Activated T-helper 1 cell treated with anti-CD3 and anti-CD28 coated beads, Interleukin-2, amount 50 U/mL, for 16 hours (primary cell): ENCODE data around the gene RRP36.
"Not testable (repeated sequence)": the region's sequence is repeated elsewhere in the genome, so short reads cannot be mapped to it uniquely, and the experiment has no call there.

ENCODE experiments used
- DNase-seq, 2 donors: peaks; one replicate each; pipeline ENCODE4 v3.0.0-alpha.2; 2020; ENCODE audit warnings: low read depth in 1 of 2, low spot score in 1 of 2

The RRP36 gene, protein sequence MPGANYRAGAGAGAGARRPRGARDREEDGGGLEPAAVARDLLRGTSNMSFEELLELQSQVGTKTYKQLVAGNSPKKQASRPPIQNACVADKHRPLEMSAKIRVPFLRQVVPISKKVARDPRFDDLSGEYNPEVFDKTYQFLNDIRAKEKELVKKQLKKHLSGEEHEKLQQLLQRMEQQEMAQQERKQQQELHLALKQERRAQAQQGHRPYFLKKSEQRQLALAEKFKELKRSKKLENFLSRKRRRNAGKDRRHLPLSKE

DNA sequence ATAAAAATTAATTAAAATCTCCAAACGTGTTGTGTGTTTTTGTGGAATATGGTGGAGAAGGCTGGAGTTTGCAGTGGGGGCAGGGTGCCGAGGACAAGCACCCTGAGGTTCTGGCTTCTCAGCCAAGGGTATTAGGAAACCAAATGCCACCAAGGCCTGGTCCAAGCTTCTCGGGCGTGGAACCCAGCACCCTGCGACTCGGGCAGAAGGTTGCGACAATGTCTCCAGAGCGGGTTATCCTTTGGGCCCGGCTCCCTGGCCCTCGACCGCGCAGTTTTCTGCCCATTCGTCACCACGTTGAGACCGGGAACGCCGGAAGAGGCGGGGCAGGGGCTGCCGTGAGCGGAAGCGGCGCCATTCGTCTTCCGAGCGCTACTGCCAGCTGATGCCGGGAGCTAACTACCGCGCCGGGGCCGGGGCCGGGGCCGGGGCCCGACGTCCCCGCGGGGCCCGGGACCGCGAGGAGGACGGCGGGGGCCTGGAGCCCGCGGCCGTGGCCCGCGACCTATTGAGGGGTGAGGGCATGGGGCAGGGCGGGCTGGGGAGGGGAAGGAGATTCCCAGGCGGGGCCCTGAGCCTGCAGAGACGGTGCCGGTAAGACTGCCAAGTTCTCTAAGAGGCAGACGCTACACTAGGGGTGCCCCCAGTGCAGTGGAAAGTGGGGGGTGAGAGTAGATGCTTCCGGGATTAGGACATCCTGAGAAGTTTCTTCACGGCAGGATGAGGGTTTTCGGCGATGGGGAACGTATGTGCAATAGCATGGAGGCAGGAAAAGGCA is at the start of gene RRP36:
Gene RRP36, plus strand, starts transcription at position 354 of the 778 bp plus-strand sequence. Its CDS starts 32 bp downstream, at position 386.
- peak; percentile 33 to 66 for DNase-seq

DNA sequence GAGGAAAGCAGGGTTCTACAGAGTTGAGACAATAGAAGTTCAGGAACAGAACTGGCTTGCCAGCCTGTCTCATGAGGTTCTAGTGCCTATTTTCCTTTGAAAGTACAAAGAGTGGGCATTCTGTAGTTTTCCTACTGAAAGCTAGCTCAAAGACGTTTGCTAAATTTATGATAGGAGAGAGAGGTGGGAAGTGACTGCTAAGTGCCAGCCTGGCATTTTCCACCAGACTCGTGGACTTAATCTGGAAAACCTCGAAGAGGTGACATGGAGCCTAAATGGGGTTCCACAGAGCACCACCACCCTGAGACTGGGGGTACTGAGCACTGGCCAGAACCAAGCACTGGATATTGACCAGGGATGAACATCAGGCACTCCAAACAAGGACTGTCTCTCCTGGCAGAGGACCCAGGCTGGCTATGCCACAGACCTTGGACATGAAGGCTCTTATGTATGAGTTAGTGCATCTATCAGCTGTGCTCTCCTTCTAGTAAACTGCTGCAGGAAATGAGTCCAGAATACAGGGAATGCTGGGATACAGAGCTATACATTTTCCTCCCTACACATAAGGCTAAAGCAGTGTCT is 49.6 kb upstream of the RRP36 start:
- no peak for DNase-seq

DNA sequence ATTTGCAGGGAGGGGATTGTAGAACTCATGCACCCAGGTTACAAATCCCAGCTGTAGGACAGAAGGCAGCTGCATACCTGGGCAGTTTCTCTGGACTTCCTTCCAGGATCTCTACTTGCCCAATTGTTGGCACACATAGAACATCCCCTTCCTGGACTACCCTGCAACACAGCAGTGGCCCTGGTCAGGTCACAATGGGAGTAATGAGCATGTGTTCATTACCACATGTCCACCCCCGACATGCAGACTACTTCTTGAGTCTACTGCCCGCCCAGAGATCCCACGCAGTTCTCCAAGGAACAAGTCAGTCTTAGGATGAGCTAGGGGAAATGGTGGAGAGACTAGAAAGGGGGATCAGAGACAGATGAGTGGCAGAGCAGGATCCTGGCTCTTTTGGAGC is 47.5 kb upstream of the RRP36 start:
- no peak for DNase-seq

DNA sequence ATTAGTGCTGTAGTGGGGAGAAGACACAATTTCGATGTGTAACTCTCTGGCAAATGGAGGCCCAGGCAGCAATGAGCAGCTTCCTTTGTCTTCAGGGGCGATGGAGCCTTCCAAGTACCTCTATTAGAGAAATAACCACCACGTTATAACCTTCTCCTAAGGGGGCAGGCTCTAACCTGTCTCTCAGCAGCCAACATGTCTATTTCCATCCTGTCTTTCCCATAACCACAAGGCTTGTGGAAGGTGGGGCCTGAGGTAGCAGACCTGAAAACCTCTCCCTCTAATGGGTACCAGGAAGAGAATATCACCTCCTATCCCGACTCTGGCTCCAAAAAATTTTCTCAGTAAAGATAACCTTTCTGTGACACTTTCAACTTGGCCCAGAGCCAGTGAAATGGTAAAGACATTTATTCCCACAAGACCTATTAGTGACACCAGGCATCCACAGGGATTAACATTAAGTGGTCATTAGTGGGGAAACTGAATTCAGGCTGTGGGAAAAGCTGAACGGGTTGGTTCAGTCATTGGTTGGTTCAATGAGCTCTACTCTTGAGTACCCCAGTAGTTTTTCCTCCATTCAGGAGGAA is 46.4 kb upstream of the RRP36 start:
- no peak for DNase-seq

DNA sequence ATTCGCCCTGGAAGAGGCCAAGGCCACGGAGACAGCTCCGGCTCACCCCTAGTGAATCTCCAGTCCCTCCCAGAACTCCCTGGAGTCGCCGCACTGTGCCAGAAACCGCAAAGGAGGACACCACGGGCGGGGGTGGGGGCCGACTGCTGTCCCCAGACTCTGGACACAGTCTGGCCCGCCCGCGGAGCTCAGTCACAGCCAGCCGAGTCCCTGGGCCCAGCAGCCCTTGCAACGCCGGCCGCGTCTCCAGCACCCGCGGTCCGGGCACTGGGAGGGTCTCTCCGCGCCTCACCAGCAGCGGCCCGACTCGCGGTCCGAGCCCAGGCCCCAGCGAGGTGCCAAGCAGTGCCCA is 43.0 kb upstream of the RRP36 start:
- DNase-seq: no peak

DNA sequence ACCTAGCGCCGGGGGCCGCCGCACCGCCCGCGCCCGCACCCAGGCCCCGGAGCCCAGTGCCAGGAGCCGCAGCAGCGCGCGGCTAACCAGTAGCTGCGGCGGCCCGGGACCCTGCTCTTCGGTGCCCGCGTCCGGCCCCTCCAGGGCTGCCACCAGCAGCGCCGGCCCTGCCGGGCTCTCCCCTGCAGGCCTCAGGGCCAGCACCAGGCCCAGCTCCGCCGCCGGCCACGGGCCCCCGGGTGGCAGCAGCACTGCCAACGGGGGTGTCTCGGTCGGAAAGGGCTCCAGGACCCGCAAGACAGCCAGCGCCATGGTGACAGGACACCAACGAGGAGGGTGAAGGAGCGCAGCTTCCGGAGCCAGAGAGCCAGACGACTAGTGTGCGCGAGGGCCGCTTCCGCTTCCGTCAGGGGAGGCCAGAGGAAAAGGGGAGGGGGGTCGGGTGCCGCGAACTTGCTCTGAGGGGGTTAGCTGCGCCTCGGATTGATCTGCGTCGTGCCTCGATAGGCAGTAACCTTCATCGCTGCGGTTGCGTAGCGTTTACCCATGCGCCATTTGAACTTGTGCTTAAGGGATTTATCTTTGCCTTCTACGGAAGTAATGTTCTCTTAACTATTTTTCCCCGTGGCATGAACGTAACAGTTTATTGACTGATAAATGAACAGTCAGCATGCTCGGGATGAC is 42.4 kb upstream of the RRP36 start, which contains the start of gene PEX6:
Gene PEX6, minus strand, starts transcription at position 343 of the 684 bp plus-strand sequence. Its CDS starts 31 bp downstream, at position 312.
- DNase-seq: peak; percentile 80 to 91

DNA sequence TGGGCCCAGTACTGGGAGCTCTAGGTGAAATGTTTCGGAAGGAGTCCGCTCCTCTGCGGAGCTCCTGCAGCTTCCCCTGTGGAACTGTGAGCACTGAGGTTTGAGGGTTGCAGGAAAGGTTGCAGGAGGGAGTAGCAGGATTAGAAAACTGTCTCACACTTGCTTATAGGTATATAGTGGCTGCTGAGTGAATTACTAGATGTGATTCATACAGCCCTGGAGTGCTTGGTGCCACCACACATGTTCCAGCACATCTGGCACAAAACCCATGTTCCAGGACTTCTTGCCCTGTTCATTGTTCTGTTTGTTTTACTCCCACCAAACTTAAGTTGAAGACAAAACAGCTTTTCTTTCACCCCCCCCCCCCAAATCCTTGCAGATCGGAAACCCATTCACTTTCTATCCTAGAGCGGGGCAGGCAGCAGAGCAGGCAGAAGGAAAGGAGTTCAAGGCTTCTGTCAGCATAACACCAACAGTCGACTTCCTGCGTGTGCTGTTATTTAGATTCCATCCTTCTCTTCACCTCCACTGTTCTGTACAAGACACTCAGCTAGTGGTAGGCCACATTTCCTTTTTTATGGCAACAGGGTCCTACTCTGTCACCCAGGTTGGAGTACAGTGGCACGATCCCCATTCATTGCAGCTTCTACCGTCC is 41.8 kb upstream of the RRP36 start:
- no peak for DNase-seq

DNA sequence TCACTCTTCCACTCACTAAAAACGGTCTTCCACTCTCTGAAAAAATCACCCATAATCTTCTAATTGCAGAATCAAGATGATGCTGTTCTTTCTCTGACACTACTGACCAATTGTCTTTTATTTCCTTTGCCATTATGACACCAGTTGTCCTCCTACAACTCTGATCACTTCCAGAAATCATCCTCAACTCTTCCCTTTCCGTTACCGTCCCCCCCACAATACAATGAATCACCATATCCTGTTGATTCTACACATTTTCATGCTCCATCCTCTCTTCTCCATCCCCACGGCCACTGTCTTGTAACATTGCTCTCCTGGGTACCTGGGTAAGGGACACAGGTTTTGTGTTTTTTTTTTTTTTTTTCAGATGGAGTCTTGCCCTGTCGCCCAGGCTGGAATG is 39.6 kb upstream of the RRP36 start:
- no peak for DNase-seq

DNA sequence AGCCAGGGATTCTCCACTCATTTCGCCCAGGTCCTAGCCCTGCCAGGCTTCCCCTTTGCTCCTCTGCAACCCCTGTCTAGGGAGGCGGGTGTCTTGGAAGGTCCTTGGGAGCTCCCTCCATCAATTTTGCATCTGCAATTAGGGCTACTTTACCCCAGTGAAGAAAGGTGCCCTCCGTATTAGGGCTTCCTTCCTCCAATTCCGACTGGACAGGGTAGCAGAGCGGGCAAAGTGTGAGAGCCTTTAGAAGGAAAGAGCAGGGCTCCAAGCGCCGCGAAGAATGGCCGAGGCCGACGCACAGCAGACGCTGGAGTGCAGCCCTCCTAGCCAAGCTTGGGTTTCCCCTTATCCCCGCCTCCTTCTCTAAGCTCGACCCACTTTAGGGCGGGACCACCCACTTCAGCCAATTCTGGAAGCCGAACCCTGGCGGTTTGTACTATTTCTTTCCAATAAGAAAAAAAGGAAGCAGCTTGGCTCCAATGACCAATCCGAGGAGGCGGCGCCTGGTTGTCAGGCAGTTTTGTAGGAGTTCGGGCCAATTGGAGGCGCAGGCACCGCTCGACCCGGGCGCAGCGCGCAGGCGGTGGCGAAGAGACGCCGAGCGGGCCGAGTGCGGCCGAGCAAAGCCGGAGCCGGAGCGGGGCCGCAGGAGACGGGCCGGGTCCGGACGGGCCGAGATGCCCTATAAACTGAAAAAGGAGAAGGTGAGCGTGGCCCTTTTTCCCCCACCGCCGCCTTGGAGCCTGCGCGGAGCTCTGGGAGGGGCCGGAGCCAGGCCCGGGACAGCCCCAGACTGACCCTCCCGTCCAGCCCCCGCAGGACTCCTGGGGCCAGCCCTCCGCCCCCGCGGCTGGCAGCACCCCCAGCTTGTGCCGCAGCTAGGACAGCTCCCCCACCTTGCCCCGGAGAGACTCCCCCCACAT is 37.2 kb upstream of the RRP36 start, which contains the start of gene PPP2R5D:
Gene PPP2R5D, plus strand, starts transcription at position 570 of the 923 bp plus-strand sequence. Its CDS starts 108 bp downstream, at position 678.
- peak; percentile 92 to 95 for DNase-seq

DNA sequence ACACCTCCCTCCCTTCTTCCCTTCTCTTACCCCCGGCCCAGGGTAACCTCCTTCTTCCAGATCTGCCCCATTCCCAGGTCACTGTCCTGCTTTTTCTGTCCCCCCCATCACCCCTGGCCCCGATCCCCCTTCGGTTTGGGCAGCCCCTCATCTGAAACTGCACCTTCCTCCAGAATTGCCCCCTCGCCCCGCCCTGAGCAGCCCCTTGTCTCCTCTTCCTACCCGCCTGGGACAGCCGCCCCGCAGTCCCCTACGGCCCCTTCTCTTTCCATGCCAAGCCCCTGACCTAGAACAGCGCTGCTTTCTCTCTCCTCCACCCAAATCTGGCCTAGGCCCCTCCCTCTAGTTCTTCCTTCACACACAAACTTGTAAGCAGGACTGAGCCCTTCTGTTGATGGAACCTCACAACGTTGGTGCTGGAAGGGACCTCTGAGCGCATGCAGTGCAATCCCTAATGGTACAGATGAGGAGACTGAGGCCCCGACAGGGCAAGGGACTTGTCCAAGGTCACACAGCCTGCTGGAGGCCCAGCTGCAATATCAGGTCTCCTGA is 36.4 kb upstream of the RRP36 start:
- DNase-seq: no peak

DNA sequence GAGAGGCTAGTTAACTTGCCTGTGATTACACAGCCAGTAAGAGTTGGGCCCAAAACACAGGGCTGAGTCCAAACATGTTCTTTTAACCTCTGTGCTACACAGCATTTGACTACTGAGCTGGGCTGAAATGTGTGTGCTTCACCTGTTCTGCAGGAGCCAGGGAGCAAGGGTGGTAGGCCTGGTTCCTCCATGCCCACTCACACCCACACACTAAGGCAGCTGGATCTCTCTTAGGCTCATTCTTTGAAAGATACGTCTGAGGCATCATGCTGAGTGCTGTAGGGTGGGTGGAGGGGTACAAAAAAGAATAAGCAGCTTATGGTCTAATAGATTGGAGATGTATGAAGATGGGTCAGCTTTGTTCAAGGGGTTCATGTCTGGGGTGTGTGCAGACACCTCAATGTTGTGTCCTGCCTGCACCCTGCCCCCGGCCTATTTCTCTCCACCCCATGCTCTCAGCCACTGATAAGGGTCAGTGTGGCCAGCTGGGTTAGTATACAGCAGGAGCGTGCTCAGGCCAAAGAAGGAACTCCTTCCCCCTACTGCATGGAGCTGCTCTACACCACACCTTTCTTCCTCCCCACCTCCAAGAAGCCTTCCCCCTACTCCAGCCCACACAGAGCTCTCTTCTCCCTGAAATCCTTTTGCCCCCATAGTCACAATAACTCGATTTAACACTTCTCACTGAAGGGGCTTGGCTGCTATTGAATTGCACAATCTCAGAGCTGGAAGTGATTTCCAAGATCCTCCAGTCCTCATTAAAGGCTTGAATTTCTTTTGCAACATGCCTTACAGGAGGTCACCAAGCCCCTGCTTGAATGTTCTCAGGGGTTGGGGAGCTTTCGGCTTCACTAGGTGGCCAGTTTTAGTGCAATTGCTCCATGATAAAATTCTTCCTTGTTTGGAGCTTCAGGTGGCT is 33.6 kb upstream of the RRP36 start:
- no peak for DNase-seq

DNA sequence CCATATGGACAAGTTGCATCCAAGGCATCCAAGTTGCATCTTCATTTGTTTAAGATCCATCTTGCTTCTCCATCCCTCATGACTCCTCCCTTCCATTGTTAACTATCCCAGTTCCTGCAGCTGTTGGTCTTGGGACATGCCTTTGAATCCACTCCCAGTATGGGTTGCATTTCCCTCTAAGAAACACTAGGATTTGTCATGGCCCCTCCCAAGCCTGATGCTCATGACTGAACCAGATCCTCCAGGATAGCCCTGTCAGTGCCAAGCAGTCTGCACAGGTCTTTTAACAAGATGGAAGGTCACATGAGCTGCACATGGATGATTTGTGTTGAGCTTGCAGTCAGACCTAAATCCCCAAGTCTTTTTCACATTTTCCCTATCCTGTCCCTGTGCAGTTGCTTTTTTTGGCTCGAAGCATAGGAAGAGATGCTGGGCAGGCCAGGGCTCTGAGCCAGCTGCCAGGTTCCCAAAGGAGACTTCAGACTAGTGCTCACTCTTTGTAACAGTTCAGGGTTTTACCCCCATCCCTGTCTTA is 32.9 kb upstream of the RRP36 start:
- DNase-seq: no peak

DNA sequence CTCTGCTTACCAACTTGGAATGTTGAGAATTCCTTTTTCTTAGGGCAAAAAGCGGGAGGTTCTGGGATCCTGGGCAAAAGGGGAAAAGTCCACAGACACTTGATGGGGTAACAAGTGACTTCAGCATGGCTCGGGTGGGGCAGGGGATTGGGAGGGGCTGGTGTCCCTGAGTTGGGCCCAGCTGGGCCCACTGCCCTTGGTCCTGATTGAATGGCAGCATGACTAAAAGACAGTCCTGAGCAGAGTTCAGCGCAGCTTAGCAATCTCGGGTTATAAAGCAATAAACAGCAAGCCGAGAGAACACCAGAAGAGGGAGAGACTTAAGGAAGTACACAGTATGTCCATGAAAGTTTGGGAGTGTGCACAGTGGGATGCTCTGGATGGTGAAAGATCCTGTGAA is 31.5 kb upstream of the RRP36 start:
- DNase-seq: no peak

DNA sequence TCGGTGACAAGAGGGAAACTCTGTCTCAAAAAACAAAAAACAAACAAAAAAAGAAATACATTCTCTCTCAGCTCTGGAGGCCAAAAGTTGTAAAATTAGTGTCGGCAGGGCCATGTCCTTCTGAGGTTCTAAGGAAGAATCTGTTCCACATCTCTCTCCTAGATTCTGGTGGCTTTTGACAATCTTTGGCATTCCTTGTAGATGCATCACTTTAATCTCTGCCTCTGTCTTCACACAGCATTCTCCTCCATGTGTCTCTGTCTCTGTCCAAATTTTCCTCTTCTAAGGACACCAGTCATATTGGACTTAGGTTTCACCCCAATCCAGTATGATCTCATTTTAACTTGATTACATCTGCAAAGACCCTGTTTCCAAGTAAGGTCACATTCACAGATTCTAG is 28.0 kb upstream of the RRP36 start:
- no peak for DNase-seq

DNA sequence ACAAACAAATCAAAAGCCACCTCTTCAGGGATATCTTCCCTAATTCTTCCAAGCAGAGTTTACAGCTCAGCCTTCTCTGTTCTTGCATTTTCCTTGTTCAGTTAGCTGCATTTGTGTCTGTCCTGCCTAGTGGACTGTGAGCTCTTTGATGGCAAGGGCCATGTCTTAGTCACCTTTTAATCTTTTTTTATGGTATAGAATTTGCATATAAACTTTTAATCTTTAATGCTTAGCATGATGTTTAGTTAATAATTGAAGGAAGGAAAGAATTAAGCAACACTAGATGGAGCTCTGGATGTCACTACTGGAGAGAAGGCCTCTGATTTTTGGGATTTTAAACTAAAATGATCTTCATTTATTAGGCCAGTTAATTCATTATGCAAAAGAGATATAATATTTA is 24.9 kb upstream of the RRP36 start:
- no peak for DNase-seq

DNA sequence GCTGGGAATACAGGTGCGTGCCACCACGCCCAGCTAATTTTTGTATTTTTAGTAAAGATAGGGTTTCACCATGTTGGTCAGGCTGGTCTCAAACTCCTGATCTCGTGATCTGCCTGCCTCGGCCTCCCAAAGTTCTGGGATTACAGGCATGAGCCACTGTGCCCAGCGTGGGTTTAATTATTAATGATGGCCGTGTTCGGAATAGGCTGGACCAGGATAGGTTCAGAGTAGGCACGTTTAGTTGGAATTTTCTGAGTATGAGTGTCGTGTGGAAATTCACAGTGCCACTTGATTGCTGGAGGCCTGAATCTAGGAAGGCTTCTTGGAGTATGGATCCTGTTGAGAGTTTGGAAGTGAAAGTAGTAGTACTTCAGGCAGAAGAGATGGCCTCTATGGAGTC is 23.2 kb upstream of the RRP36 start:
- DNase-seq: not testable (repeated sequence)

DNA sequence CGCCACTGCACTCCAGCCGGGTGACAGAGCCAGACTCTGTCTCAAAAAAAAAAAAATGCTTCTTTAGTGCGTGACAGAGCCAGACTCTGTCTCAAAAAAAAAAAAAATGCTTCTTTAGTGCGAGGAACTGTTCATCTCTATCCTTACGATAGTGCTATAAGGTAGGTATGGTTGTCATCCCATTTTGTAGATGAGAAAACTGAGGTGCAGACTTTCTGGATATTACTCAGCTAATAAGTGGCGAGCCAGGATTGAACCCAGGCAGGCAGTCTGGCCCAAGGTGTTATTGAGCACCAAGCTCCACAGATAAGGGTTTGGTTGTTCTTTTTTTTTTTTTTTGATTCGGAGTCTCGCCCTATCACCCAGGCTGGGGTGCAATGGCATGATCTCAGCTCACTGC is 19.6 kb upstream of the RRP36 start:
- DNase-seq: no peak

DNA sequence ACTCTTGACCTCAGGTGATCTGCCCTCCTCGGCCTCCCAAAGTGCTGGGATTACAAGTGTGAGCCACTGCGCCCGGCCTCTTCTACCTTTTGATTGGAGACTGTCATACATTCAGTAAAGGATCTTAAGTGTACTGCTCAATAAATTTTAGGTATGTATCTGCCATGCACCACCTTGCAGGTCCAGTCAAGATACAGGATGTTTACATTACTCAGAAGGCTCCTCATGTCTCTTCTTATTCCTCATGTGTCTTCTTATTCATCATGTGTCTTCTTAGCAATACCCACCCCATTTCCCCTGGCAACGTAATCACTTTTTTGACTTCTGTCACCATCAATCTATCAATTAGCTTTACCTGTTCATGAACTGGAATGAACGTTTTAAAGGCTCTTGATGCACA is 15.6 kb upstream of the RRP36 start:
- no peak for DNase-seq
